HK-2 (cell line): ENCODE measurements around the gene ADGRL4.
"Not testable (repeated sequence)": the region's sequence is repeated elsewhere in the genome, so short reads cannot be mapped to it uniquely, and the experiment has no call there.

Source experiments
- DNase-seq: peaks from one replicate; pipeline ENCODE4 v3.0.0-alpha.2; 2018; ENCODE audit not compliant: unreplicated experiment

ADGRL4 gene

GRCh38 chr1:79006564-79006963 lies at the start of gene ADGRL4:
ADGRL4 (minus strand) TSS chr1:79006730; CDS start chr1:79006654, 76 bp downstream.
- no peak for DNase-seq

- no peak for DNase-seq
Observed at GRCh38 chr1:79055856-79056255, 49.3 kb upstream of the ADGRL4 start.

DNA sequence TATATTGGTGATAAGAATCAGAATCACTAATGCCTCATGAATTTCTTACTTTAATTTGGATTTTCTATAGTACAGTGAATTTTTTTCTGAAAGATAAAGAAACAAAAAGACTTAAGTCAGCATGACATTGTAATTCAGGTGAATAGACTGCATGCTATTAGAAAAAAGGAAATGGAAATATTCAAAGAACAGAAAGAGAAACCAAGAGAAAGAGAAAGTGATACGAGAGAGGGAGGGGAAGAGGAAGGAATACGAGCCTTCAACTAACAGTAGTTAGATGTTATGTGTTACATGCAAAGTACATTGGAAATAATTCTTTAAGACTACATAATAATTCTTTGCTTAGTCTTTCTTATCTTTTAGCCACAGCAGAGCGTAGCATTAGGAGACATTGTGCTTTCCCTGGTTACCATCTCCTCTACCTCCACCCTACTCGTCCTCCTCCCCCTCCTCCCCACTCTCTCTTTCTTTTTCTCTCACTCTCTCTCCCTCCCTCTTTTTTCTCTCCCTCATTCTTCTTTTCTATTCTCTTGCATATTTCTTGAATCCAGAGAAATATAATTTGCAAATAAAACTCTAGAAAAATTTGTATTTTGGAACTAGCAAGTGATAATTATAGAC lies 46.4 kb upstream of the ADGRL4 start:
- no peak for DNase-seq

- DNase-seq = no peak
Observed at GRCh38 chr1:79044974-79045650, 38.6 kb upstream of the ADGRL4 start.

DNA sequence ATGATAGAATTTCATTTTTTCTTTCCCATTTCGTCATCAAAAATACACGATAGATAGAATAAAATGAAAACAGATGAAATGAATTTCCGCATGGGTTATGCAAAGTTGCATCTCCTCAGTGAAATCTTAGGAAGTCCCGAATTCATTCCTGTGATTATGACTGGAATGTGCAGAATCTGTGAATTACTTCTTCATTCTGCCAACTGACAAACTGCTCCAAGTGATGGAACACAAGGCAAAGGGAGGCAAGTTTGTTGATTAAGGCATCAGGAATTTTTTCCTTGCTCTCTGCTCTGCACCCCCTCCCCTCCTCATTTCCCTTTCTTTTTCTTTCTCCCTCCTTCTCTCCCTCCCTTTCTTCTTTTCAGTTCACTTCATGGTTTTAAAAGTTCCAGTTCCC lies 37.0 kb upstream of the ADGRL4 start:
- no peak for DNase-seq

- no peak for DNase-seq
Observed at GRCh38 chr1:79042539-79042938, 36.0 kb upstream of the ADGRL4 start.

DNA sequence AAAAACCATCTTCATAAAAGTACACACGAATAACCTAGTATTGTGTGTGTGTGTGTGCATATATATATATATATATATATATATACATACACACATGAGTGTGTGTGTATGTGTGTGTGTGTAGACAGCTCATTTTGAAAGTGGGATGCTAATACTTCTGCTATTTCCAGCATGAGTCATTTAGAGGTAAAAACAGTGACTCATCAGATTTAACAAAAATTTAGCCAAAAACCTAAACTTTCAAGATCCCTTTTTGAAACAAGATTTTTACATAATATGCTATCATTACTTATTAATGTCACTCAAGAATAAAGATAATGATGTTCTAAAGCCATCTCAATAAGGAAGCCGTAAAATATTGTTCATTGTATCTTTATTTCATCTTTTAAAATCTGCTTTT lies 35.6 kb upstream of the ADGRL4 start:
- no peak for DNase-seq

- DNase-seq = no peak
Observed at GRCh38 chr1:79041666-79042065, 35.1 kb upstream of the ADGRL4 start.

- DNase-seq = no peak
Observed at GRCh38 chr1:79040424-79041082, 34.0 kb upstream of the ADGRL4 start.

DNA sequence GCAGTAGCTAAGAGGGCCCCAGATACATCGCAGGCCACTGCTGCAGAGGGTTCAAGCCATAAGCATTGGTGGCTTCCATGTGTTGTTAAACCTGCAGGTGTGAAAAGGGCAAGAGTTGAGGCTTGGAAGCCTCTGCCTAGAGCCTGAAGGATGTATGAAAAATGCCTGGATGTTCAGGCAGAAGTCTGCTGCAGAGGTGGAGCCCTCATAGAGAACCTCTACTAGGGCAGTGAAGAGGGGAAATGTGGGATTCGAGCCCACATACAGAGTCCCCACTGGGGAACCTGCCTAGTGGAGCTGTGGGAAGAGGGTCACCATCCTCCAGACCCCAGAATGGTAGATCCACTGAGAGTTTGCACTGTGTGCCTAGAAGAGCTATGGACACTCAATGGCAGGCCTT lies 30.6 kb upstream of the ADGRL4 start:
- DNase-seq = no peak

DNA sequence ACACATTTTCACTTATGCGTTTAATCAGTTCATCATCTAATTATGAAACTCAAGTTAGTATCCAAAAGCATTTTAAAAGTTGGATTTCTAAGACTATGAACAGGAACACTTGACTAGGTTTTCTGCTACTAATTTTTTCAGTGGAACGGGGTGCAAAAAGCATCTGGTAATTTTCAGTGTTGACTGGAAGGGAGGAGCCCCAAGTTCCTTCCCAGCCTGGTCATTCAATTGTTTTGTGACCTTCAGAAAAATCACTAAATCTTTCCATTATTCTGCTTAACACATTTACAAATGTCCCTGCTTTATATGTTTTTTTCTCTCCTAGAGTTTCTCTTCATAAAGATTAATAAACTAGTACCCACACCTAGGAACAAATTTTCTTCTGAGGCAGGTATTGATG lies 6.0 kb upstream of the ADGRL4 start:
- DNase-seq = no peak

DNA sequence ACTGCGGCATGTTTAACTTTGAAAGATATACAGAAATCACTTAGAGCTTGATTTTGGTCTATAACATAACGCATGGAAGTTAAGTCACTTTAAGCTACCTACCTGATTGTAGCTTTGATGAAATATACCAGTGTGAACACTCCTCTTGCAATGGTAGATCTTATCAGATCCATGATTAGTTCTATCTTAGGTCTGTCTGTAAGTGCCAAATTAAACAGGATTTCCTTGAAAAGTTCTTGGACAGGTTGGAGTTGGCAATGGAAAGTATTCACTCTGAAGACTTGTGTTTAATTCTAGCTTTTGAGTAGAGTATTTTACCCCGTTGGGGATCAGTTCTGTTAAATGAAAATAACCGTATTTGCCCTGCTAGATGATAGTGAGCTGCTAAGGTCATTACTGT lies 4.1 kb upstream of the ADGRL4 start:
- DNase-seq = no peak

DNA sequence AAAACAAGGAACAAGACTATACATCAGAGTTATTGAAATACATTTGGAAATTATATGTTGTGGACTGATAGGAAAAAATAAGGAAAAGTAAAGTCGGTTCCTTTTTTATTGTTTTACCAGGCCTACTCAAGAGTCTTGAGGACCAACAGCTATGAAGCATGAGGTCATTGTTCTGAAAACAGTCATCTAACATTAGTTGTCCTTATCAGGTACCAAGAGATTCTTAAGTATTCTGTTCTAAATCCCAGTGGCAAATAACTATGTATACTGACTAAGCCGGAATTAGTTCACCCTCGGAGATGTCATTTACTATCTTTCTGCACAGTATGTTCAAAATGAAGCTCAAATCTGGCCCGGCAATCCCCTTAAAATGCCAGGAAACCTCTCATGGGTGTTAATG lies 585 bp downstream of the ADGRL4 start:
- no peak for DNase-seq

DNA sequence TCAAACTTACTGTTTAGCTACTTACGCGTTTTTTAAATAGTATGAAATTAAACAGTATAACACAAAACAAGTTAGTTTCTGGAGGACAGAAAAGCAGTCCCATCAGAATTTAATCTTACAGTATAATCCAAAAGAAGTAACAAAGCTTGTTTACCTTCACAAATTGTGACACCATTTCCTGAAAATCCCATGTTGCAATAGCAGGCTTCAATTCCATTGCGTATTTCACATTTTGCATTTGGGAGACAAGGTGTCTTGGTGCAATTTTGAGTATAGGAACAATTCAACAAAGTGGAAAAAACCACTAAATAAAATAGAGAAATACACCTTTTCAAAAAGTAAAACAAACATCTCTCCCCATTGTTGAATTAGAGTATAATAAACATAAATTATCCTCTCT lies 1.6 kb downstream of the ADGRL4 start:
- no peak for DNase-seq

- no peak for DNase-seq
Observed at GRCh38 chr1:78996791-78997190, 9.7 kb downstream of the ADGRL4 start.

DNA sequence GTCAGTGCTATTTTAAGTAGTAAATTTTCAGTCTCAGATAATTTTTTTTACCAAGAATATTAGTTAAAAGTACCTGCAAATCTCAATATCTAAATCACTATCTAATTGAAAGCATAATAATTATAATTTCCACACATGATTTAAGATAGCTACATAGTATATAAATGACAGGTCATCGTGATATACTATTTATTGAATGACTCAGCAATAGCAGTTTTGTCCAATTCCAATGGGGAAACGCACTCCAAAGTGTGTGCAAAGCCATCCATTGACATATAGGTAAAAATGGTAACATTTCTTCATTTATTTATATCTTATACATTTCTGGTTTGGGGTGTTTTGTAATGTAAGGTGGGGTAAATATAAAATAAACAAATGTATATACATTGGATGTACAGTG lies 19.5 kb downstream of the ADGRL4 start:
- DNase-seq = no peak

DNA sequence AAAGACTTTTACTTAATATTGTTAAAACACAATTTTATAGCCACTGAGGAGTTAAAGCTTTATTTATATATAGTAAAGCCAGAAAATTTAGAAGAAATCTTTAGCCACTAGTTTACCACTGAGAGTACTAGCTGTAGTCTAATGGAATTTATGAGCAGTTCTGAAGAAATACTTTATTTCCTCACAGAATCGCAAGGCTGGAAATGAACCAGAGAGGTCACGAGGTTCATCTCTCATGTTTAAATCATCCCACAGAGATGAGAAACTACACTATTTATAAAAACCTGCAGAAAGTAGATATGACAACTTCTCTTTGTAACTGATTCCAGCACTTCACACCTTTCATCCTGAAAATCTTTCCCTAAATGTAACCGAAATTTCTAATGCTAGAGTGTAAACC lies 26.0 kb downstream of the ADGRL4 start:
- no peak for DNase-seq

DNA sequence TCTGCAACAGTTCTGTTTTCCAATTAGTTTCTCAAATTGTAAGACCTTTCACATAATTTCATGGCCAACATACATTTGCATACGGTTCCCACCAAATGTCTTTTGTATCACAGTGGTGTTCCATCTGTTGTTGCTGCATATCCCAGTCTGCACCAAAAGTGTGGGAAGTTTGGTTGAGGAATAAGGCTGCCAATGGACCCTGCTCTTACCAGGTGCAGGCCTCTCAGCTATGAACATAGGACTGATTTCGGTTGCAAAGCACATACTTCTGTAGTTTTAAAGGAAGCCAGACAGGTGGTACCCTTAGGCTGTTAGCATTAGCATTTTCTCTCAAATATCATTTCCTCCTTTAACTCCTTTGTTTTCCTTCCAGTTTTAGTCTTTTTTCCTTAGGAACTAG lies 33.8 kb downstream of the ADGRL4 start:
- no peak for DNase-seq

DNA sequence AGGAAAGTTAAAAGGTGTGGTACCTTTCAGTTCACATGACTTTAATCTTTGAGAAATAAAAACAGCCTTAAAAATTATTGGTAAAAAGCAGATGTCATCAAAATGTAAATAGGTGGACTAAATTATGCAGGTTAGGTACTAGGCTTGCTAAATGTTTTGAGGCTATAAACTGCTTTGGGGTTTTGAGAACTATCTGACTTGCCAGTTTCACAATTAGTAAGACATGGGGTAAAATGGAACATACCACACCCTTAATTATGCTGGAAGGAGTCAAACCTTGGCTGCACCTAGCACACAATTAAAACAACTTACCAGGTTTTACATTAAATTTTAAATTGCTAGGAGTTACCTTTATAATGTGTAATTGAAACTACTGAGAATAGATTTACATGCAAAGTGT lies 39.4 kb downstream of the ADGRL4 start:
- DNase-seq = not testable (repeated sequence)

GRCh38 chr1:78958711-78959110 lies 47.8 kb downstream of the ADGRL4 start:
- DNase-seq = no peak

DNA sequence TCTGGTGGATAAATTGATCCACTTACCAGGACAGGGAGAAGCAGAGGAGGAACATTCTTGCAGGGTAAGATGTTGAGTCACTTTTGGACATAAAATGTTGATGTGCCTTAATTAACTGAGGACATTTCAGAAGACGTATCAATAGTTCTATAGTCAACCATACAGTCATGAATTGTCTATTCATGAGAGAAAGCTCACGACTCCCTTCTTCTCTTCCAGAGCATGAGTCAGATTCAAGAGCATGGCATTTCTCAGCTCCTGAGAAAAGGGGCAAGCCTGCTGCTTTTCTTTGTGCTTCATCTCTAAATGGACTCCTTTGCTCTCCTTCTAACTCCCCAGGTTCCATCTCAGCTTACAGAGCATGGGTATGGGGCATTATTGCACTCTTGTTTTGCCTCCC lies 55.7 kb downstream of the ADGRL4 start:
- no peak for DNase-seq

DNA sequence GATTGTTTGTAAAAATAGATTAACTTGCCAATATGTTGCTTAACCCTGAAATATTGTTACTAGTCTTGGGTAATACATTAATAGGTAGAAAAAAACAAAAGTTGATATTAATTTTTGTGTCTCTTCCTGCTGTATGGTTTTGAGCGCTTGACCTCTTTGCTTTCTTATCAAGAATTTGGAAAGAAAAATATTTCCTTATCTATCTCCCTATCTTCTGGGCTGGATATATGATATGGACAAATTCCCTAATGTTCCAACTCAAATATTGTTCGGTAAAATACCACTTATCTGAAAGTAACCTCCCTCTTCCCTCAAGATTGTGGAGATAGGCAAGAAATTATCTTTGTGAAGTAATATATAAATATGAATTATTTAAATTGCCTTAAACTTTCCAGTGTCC lies 57.3 kb downstream of the ADGRL4 start:
- DNase-seq = no peak

GRCh38 chr1:78919150-78919549 lies 87.4 kb downstream of the ADGRL4 start:
- DNase-seq = no peak
